Measurements from ENCODE around the gene RBM20.

DNA sequence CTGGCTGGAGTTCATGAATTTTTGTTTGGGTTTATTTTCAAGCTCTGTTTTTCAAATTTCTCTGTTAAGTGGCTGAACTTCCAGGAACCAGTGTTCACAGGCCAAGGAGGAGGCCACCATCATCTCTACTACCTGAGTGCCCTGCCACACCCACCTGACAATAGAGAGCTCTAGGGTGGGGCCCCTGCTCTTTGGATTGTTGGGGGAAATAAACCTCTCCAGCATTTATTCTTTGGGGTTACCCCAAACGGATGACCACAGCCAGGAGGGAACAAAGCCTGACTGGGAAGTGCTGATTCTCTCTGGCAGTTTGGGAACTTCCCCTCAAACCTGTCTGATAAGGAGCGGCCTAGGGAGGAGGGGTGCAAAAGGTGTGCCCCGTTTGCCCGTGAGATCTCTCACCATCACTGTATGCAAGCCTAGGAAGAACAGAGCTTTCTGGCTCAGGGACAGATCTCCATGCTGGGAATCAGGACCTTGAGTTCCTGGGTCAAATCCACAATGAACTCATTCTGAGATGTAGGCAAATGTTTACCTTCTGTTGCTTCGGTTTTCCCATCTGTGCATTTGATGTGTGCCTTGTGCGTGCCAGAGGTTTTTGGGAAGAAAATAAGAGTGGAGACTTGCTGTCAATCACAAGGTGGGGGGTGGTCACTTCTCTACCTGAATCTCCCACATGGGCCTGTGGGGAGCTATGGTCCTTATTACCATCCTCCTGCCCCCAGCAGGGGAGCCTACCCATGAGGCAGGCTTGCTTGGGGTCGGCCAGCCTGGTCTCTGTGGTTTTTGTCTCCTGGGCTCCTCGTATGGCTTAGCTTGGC lies 199.9 kb downstream of the RBM20 start:
- TF ChIP-seq, protein P1, sequence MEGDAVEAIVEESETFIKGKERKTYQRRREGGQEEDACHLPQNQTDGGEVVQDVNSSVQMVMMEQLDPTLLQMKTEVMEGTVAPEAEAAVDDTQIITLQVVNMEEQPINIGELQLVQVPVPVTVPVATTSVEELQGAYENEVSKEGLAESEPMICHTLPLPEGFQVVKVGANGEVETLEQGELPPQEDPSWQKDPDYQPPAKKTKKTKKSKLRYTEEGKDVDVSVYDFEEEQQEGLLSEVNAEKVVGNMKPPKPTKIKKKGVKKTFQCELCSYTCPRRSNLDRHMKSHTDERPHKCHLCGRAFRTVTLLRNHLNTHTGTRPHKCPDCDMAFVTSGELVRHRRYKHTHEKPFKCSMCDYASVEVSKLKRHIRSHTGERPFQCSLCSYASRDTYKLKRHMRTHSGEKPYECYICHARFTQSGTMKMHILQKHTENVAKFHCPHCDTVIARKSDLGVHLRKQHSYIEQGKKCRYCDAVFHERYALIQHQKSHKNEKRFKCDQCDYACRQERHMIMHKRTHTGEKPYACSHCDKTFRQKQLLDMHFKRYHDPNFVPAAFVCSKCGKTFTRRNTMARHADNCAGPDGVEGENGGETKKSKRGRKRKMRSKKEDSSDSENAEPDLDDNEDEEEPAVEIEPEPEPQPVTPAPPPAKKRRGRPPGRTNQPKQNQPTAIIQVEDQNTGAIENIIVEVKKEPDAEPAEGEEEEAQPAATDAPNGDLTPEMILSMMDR (CRISPR knock-in tag; IDR thresholded peaks at IDR 0.05) = no peak
- TF ChIP-seq, protein P2, sequence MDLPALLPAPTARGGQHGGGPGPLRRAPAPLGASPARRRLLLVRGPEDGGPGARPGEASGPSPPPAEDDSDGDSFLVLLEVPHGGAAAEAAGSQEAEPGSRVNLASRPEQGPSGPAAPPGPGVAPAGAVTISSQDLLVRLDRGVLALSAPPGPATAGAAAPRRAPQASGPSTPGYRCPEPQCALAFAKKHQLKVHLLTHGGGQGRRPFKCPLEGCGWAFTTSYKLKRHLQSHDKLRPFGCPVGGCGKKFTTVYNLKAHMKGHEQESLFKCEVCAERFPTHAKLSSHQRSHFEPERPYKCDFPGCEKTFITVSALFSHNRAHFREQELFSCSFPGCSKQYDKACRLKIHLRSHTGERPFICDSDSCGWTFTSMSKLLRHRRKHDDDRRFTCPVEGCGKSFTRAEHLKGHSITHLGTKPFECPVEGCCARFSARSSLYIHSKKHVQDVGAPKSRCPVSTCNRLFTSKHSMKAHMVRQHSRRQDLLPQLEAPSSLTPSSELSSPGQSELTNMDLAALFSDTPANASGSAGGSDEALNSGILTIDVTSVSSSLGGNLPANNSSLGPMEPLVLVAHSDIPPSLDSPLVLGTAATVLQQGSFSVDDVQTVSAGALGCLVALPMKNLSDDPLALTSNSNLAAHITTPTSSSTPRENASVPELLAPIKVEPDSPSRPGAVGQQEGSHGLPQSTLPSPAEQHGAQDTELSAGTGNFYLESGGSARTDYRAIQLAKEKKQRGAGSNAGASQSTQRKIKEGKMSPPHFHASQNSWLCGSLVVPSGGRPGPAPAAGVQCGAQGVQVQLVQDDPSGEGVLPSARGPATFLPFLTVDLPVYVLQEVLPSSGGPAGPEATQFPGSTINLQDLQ (CRISPR knock-in tag; IDR thresholded peaks at IDR 0.05) = no peak
- TF ChIP-seq ZFP36 (IDR thresholded peaks at IDR 0.05; ENCODE audit: borderline replicate concordance, low read depth, low read length, partially characterized antibody) (no peak), MTF2 (CRISPR knock-in tag; IDR thresholded peaks at IDR 0.05; ENCODE audit: borderline replicate concordance) (no peak), FOXA3 (CRISPR knock-in tag; IDR thresholded peaks at IDR 0.05) (peak; percentile 86), NBN (conservative IDR thresholded peaks at IDR 0.05) (no peak), ZNF282 (IDR thresholded peaks at IDR 0.05; ENCODE audit: partially characterized antibody) (no peak), SMARCC2 (IDR thresholded peaks at IDR 0.05) (no peak), ZNF629 (CRISPR knock-in tag; conservative IDR thresholded peaks at IDR 0.05) (no peak), JUN (CRISPR knock-in tag; IDR thresholded peaks at IDR 0.05) (no peak)
